DMS 273 (cell line): Measurements from ENCODE around the gene PDYN.

ENCODE experiments used
- DNase-seq: peaks from one replicate; lab custom pipeline; 2025; ENCODE audit not compliant: unreplicated experiment; lab: John Stamatoyannopoulos, UW

PDYN gene

DNA sequence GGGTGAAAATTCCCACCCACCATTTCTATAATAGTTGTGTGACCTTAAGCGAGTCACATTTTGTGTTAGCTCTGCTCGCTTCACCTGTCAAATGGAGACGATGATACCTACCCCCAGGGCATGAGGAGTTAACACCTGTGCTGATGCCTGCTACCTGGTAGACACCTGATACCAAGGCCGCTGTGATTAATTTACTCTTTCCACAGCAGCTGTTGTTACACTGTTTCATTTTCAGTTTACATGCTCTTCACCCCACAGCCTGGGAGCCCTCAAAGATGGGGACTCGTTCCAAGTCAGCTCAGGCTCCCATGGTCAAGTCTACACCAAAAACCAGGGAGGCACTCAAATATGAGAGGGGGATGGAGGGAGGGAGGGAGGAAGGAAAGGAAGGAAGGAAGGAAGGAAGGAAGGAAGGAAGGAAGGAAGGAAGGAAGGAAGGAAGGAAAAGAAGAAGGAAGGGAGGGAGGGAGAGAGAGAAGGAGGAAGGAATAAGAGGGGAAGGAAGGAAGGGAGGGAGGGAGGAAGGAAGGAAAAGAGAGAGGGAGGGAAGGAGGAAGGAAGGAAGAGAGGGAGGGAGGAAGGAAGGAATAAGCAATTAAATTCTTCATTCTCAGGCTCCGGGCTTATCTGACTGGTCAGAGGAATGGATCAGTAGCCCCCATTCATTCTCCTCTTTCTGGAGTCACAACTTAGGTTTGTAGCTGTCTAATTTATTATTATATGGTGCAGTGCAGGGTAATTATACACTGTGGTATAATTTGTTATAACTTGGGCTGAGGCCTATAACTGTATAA, 40.9 kb downstream of the PDYN start:
- DNase-seq: no peak

DNA sequence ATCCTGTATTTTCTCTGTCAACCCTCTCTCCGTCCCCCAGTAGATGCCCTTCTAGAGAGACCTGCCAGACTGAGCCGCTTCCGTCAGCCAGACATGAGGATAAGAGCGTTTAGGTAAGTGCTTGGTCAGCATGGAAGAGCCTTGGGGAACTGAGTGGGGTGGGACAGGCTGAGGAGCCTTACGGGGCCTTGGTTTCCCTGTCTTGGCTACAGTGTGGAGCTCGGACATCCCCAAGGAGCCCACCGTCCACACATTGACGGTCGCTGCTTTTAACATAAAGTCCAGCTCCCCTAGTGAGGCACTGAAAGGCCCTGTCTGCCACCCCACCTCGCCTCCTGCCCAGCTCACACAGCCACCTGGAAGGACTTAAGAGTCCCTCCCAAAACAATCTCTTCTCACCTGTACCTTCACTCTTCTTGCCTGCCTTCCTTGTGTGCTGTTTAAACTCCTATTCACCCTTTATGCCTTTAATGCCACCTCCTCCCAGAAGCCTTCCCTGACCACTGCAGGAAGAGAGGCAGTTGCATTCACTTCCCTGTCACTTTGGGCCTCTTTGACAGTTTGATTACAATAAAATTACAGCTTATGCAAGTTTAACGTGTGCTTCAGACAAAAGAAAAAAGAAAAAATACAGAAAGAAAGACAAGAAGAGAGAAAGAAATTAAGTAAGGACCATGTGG, 42.3 kb downstream of the PDYN start:
- DNase-seq: no peak

DNA sequence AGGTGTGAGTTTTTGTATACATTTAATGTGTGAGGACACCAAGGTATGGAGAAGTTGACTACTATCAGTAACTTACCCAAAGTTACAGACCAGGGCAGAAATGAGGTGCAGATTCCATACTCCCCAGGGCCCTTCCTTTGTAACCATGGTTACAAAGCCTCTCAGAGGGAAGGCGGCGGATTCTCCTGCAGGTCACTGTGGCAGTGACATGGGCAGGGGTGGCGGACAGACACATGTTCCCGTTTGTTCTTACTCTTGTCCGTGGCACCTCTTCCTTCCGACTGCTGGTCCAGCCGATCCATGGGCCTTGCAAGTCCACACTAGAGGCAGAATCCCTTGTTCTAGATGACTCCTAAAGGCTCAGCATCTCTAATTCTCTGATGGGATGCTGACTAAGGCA, 43.0 kb downstream of the PDYN start:
- no peak for DNase-seq

DNA sequence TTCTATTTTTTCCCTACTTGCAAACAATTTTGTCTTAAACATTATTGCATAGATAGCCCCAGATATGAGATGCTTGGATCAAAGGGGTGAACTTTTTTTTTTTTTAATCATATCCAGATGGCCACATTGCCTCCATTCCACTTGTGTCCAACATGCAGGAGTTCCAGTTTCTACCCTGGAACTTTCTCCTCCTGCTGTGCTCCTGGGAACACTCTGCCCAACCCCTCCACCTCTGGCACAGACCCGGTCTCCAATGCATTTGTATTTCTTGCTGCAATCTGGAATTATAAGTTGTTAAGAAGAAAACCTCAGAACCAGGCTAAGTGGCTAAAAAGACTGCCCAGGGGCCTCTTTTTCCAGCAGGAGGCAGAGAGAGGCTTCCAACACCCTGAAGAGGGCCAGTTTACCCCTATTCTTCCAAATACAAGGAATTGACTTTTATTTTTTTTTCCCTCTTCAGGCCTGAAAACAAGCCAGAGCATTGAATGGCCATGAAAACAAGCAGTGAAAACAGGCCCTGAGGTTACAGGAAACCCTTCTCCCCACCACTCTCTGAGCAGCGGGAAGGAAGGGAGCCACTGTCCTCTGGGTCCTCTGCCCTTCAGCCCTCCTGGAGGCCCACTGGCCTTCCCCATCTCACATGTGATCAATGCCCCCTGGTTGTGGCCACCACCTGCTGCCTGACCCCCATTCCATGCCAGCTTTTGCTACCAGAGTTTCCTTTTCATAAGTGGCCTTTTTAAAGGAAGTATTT, 44.3 kb downstream of the PDYN start:
- no peak for DNase-seq

DNA sequence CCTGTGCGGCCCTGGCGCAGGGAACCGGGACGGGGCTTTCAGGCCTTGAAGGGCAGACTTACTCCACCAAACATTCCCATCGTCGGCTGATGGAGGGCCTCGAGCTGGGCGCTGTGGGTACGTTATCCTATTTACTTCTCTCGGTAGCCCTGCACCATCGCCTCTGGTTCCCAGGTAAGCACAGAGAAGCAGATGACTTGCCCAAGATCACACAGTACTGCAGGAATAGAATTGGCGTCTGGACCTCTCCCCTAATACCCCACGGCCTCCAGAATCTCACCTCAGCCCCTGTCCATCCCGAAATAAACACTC, 46.4 kb downstream of the PDYN start:
- DNase-seq: no peak

DNA sequence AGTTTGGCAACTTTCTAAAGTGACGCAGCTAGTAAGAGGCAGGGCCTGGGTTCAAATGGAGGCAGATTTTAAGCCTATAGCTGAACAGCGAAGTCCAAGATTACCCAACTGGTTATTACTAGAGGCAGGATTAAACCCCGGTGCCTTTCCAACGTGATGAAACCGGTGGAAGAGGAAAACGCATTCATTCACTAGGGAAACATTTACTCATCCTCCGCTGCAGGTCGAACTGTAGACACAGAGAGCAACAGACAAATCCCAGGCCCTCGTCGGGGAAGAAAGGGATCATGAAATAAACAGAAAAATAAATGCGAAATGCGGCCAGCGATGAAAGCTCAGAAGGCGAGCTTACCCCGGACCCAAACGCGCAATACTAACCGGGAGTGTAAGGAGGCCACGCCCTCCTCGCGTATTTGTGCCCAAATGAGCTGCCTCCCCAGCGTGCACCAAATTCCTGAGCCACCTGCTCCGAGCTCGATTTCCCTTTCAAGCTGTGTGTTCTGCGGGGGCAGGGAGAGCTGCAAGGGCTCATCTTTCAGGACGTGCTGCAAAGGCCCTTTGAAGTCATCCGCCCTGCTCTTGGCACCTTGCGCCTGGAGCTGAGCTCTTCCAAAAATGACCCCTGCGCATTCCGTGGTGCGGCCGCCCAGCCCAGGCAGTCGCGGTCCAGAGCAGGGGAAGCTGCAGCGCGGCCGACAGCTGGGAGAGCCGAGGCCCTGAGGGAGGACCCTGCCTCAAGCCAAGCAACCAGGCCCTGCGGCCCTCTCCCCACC, 46.9 kb downstream of the PDYN start:
- DNase-seq: peak; percentile 52

DNA sequence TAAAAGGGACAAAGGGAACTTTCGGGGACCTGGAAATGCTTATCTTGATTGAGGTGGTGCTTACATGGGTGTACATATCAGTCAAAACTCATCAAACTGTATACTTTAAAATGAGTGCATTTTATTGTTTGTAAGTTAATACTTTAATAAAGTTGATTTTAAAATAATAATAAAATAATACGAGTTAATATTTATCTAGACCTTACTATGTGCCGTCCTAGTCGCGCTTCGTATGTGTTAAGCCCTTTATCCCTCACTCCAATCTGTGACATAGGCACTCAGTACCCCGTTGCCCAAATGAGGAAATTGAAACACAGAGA, 47.5 kb downstream of the PDYN start:
- no peak for DNase-seq

DNA sequence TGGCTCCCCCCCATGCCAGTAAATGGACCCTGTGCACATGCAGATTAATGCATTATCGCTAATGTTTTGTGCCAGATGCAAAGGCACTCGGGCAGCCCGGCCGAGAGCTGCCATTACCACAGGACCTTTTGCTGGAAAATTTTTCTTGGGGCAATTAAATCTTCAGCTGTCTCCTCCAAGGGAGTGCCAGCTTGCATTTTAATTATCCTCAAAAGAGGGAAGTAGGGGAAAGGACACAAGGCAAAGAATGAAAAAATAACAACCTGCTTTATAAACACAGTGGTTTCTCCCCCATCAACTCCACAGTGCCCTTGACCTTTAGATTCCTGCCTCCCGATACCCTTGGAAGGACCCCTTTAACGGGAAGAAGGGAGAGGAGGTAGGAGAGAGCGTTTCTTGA, 48.2 kb downstream of the PDYN start:
- peak; percentile 16 for DNase-seq

DNA sequence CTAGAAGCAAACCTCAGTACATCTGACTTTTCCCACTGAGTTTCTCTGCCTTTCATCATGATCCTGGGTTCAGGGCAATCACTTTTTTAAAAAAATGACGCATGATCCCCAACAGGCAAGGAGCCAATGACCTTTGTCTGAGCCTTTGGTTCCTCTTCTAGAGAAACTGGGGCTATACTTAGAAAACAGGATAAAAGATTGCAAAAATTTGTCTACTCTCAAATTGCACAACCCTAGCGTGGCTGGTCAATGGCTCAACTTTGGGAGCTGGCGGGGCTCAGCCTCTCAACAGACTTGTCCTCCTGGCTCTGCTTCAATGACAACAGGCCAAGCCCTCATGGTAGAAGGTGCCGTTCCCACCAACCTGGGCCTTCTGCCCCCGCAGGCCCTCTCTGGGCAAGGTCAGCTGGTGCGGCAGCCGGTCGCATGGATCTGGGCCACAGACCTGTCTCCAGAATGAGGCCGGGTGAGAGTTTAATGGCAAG, 48.7 kb downstream of the PDYN start:
- no peak for DNase-seq

DNA sequence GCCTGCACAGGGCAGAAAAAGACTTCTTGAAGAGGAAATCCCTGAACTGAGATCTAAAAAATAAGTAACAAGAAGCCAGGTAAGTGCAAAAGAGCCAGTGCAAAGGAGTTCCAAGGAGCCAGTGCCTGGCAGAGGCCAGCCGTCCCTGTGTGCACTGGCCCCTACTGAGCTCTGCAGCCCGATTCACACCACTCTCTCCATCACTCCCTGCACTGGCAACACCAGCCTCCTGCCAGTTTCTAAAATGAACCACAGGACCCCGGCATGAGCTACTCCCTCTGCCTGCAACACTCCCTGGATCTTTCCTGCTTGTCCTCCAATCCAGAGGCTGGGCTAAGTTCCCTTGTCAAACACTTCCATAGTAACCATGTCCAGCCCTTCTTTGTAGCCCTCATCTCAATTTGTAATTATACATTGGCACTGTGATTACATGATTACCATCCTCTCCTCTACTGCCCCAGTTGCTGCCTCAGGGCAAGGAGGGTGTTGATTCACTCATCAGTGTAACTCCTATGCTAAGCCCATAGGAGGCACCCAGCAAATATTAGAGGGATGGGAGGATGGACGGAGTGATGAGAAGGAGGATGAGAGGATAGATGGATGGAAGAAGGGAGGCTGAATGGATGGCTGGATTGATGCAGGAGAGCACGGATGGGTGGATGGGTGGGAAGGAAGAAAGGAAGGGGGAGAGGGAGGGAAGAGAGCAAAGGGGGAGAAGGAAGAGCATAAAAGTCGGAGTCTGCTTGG, 49.3 kb downstream of the PDYN start:
- DNase-seq: no peak

DNA sequence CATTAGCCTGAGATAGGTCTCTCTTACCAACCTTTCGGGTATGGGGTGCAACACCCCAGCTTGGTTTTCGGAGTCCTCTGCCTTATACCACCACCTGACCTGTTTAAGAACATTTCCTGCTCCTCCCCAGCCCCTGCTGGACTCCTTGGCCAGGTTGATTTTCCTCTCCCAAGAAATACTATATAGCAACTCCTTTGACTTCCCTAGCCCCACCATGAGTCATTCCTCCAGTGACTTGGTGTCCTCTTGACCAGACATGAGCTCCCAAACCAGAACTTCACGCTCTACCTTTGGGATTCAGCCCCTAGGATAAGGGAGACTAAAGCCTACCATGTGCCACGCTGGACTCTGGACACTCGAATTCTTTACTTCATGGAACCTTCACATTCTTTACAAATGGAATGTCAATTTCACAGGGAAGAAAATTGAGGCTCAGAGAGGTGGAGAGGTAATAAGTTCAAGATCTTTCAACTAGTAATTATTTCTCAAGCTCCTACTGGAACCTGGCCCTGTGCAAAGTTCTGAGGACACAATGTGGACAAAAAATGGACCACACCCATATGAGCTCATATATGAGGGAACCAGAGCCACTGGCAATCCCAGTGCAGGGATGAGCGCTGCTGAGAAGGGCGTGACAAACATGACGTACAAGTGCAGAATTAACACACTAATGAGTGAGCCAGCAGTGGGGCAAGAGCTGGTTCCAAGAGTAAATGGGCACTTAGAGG, 50.4 kb downstream of the PDYN start:
- DNase-seq: no peak

DNA sequence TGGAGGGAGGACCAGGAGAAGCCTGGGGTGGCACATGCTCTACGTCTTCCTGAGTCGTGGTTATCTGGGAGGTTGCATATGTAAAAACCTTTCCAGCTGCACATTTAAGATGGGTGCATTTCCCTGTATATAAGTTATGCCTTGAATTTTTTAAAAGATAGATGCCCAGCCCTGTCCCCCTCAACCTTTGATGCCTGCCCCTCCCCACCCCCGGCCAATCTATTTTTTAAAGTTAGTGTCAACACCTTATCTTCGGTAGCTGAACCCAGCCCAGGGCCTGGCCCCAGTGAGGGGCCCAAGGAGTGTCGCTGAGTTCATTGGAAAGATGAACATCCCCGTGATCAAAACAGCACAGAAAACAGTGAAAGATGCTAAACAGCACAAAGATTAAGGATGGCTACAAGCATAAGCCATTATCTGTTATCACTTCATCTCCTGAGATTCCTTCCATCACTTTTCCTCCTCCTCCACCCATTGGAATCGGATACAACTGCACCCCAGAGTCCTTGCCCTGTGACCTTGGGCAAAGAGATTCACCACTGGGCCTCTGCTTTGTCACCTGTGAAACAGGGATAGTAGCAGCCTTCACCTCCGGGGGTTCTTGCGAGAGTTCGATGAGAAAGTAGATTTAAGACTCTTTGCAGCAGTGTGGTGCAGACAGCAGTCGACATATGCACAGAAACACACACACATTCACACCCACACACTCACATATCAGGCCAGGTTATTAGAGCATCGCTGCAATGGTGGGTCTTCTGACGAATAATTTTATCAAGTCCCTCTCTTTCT, 51.2 kb downstream of the PDYN start:
- DNase-seq: no peak

DNA sequence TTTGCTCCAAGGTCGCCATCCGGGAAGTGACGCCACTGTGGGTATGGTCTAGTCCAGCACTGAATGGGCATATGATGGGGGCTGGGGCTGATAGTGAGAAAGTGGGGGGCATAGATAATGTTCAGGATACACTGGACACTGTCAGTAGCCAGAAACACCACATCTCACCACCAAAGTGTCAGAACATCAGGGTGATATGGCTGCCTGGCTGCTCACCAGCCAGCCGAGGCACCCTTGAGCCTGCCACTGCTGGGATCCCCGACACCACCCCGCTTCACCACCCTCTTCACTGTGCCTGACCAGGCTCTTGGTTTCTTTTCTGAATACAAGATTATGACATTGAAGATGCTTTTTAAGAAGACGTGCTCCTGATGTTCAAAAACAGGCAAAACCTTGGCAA, 51.8 kb downstream of the PDYN start:
- DNase-seq: no peak

DNA sequence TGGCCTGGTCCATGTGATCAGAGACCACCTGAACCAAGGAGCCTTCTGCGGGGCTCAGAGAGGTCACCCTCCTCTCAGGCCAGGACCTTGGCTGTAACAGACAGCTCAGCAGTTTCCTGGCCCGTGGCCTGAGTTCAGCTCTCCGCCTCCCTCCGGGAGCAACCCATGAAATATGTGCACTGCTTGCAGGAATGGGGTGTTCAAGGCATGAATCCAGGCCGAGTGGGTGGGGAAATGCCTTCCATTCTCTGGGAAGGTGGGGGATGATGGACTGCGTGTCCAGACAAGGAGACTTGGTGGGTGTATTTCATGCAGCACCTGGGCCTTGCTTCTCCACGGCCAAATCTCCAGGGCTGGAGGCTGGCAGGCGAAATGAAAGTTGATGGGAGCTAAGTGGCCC, 52.6 kb downstream of the PDYN start:
- DNase-seq: no peak

DNA sequence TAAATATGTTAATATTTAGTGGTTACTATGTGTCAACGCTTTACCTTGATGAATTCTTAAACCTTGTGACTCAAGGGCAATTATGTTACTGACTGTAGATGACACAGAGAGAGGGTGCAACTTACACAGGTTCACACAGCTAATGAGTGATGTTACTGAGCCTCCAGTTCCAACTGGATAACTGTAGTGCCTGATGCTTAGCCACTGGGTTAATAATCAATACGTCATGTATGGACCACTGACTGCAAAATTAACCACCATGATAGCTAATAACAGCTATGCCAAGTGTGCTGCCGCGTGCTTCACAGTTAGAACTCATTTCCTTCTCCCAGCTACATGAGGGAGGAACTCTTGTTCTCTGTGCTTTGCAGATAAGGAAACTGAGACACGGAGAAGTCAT, 53.3 kb downstream of the PDYN start:
- DNase-seq: no peak

DNA sequence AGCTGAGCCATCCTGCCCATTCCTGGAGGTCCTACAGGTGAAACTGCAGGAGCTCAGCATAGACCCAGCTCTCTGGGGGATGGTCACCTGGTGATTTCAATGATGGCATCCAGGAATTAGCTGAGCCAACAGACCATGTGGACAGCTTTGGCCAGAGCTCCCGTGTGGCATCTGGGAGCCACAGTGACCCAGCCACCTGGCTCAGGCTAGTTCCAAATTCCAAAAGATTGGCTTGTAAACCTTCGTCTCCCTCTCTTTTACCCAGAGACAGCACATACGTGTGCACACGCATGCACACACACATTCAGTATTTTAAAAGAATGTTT, 54.6 kb downstream of the PDYN start:
- no peak for DNase-seq

DNA sequence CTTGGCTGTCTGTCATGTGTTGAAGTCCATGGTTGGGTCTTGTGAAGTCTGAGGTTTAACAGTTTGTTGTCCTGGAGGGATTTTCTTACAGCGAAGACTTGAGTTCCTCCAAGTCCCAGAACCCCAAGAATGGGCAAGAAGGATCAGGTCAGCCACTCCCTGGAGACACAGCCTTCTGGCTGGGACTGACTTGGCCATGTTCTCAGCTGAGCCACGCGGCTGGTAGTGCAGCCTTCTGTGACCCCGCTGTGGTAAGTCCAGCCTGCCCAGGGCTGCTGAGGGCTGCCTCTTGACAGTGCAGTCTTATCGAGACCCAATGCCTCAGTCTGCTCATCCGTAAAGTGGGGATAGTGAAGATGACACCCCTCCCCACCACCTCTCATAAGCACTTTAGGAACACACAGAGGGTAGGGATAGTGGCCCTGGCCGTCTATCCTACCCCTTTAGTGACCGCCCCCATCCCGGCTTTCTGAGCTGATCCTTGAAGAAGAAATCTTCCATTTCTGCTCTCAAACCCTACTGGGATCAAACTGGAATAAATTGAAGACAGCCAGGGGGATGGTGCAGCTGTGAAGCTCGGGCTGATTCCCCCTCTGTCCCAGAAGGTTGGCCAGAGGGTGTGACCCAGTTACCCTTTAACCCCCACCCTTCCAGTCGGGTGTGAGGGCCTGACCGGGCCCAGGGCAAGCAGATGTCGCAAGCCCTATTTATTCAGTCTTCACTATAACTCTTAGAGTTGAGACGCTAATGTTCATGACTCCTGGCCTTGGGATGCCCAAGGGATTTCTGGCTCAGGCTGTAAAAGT, 55.2 kb downstream of the PDYN start:
- no peak for DNase-seq

DNA sequence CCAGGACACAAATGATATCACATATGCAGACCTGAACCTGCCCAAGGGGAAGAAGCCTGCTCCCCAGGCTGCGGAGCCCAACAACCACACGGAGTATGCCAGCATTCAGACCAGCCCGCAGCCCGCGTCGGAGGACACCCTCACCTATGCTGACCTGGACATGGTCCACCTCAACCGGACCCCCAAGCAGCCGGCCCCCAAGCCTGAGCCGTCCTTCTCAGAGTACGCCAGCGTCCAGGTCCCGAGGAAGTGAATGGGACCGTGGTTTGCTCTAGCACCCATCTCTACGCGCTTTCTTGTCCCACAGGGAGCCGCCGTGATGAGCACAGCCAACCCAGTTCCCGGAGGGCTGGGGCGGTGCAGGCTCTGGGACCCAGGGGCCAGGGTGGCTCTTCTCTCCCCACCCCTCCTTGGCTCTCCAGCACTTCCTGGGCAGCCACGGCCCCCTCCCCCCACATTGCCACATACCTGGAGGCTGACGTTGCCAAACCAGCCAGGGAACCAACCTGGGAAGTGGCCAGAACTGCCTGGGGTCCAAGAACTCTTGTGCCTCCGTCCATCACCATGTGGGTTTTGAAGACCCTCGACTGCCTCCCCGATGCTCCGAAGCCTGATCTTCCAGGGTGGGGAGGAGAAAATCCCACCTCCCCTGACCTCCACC, 56.4 kb downstream of the PDYN start:
- DNase-seq: no peak
